HG03558 (cell line): ENCODE data around the gene CCT8.
"Not testable (repeated sequence)": the region's sequence is repeated elsewhere in the genome, so short reads cannot be mapped to it uniquely, and the experiment has no call there.

Source experiments
- ATAC-seq: cut with Tn5 transposase; IDR thresholded peaks from one replicate; pipeline ENCODE4 v1.9.1; 2021; ENCODE audit warnings: moderate number of reproducible peaks; ENCODE audit not compliant: unreplicated experiment; ENCODE audit errors: extremely low read depth

Gene CCT8

GRCh38 chr21:29078869-29079767 is 5.7 kb upstream of the CCT8 start:
- ATAC-seq: no peak

- no peak for ATAC-seq
Measured at GRCh38 chr21:29077651-29078090, 4.2 kb upstream of the CCT8 start.

GRCh38 chr21:29076731-29077640 is 3.5 kb upstream of the CCT8 start:
- not testable (repeated sequence) for ATAC-seq

GRCh38 chr21:29075706-29076466 is 2.4 kb upstream of the CCT8 start:
- ATAC-seq: no peak

GRCh38 chr21:29074783-29075182 is 1.3 kb upstream of the CCT8 start:
- no peak for ATAC-seq

- ATAC-seq: peak; percentile 9
Measured at GRCh38 chr21:29074007-29074376, 544 bp upstream of the CCT8 start.

GRCh38 chr21:29072873-29073221 is 601 bp downstream of the CCT8 start:
- no peak for ATAC-seq

GRCh38 chr21:29064850-29065481 is 8.5 kb downstream of the CCT8 start:
- ATAC-seq: peak; percentile 92

- no peak for ATAC-seq
Measured at GRCh38 chr21:29056538-29057050, 16.9 kb downstream of the CCT8 start.

GRCh38 chr21:29056005-29056404 is 17.4 kb downstream of the CCT8 start:
- ATAC-seq: no peak

- ATAC-seq: no peak
Measured at GRCh38 chr21:29055080-29055479, 18.4 kb downstream of the CCT8 start.

GRCh38 chr21:29053656-29054055 is 19.8 kb downstream of the CCT8 start:
- no peak for ATAC-seq

GRCh38 chr21:29053011-29053553 is 20.4 kb downstream of the CCT8 start:
- ATAC-seq: no peak

- no peak for ATAC-seq
Measured at GRCh38 chr21:29052224-29052623, 21.2 kb downstream of the CCT8 start.

GRCh38 chr21:29034678-29035077 is 38.8 kb downstream of the CCT8 start:
- ATAC-seq: no peak

GRCh38 chr21:29033871-29034270 is 39.6 kb downstream of the CCT8 start:
- no peak for ATAC-seq

- ATAC-seq: no peak
Measured at GRCh38 chr21:29033301-29033700, 40.1 kb downstream of the CCT8 start.

GRCh38 chr21:29030909-29031308 is 42.5 kb downstream of the CCT8 start:
- ATAC-seq: no peak

- no peak for ATAC-seq
Measured at GRCh38 chr21:29029524-29029923, 43.9 kb downstream of the CCT8 start.

GRCh38 chr21:29025328-29025713 is 48.1 kb downstream of the CCT8 start:
- ATAC-seq: no peak
